ENCODE measurements around the gene SORCS2.

The SORCS2 gene

DNA sequence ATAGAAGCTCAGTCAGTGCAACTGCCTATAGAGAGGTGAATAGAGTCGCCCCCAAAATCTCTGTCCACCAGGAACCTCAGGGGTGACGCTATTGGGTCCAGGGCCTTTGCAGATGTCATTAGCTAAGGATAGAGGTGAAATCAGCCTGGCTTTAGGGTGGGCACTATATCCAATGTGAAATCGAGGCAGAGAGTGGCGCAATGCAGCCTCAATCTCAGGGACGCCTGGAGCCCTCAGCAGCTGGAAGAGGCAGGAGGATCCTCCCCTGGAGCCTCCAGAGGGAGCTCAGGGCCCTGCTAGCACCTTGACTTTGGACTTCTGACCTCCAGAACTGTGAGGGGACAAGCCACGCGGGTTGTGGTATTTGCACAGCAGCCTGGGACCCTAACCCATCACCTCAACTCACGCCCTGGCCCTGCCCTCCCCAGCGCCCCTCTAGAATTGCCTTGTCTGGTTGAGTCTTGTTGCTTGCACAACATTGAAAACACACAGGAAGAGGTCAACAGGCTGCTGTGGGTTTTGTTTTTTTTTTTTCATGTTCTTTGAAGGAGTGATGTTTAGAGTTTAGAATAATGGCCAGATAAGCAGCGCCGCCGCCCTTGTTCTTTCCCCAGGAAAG lies 331.8 kb downstream of the SORCS2 start:
- no peak for DNase-seq (ENCODE audit: low spot score)

DNA sequence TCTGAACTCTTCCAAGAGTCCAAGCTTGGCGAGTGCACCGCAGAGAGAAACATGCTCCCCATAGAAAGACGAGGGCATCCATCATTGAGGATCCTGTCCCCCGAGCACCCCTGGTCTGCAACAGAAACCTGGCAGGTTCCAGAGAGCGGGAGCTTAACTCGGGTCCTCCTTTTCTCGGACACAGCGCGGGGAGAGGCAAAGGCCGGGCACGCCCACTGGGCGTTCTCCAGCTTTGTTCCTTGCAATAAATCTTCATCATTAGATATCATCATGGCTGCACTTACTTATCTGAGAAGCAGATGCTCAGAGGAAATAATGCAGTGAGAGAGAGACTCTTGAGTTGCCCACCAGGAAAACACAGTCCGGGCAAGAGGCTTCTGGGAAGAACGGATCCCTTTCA lies 332.5 kb downstream of the SORCS2 start:
- no peak for DNase-seq (ENCODE audit: low spot score)
- TF ChIP-seq, protein P1, sequence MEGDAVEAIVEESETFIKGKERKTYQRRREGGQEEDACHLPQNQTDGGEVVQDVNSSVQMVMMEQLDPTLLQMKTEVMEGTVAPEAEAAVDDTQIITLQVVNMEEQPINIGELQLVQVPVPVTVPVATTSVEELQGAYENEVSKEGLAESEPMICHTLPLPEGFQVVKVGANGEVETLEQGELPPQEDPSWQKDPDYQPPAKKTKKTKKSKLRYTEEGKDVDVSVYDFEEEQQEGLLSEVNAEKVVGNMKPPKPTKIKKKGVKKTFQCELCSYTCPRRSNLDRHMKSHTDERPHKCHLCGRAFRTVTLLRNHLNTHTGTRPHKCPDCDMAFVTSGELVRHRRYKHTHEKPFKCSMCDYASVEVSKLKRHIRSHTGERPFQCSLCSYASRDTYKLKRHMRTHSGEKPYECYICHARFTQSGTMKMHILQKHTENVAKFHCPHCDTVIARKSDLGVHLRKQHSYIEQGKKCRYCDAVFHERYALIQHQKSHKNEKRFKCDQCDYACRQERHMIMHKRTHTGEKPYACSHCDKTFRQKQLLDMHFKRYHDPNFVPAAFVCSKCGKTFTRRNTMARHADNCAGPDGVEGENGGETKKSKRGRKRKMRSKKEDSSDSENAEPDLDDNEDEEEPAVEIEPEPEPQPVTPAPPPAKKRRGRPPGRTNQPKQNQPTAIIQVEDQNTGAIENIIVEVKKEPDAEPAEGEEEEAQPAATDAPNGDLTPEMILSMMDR (IDR thresholded peaks at IDR 0.05; ENCODE audit: extremely low read depth, missing control alignments) = no peak

More for the DNA sequence above, 331.8 kb downstream of the SORCS2 start:
- TF ChIP-seq, protein P1 (IDR thresholded peaks at IDR 0.05; ENCODE audit: extremely low read depth, missing control alignments) = no peak

DNA sequence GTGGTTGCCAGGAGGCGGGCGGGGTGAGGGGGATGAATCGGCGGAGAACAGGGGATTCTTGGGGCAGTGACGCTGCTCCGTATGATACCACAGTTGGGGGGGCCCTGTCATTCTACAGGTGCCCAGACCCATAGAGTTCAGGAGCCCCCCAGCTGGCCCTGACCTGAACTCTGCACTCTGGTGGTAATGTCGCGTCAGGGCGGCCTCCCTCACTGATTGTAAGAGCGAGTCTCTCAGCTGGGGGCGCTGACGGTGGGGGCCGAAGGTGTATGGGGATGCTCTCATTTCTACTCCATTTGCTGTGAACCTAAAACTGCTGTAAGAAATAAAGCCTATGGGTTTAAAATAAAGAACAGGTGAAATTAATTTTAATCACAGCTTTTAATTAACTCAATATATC lies 334.2 kb downstream of the SORCS2 start:
- TF ChIP-seq, protein P1 (IDR thresholded peaks at IDR 0.05; ENCODE audit: extremely low read depth, missing control alignments) = no peak
- no peak for DNase-seq (ENCODE audit: low spot score)

DNA sequence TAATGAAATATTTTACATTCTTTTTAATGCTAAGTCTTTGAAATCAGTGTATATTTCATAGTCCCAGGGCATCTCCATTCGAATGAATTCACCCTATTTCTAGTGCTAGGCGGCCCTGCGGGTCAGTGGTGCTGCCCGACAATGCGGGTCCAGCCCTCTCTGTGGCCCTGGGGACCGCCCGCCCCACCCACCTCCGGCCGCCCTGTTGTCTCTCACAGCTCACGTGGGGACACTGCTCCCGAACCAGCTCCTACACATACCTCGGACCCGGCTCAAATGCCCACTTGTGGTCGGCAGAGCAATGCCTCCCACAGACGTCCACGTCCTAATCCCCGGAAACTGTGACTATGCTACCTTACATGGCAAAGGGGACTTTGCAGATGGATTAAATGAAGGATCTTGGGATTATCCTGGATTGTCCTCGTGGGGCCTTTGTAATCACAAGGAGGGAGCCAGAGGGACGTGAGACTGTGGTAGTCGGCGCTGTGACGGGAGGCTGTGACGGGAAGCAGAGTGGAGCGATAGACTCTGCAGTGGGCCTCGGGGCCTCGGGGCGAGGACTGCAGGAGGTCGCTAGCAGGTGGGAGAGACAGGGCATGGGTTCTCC lies 334.7 kb downstream of the SORCS2 start:
- no peak for DNase-seq (ENCODE audit: low spot score)
- TF ChIP-seq, protein P1 (IDR thresholded peaks at IDR 0.05; ENCODE audit: extremely low read depth, missing control alignments) = no peak

DNA sequence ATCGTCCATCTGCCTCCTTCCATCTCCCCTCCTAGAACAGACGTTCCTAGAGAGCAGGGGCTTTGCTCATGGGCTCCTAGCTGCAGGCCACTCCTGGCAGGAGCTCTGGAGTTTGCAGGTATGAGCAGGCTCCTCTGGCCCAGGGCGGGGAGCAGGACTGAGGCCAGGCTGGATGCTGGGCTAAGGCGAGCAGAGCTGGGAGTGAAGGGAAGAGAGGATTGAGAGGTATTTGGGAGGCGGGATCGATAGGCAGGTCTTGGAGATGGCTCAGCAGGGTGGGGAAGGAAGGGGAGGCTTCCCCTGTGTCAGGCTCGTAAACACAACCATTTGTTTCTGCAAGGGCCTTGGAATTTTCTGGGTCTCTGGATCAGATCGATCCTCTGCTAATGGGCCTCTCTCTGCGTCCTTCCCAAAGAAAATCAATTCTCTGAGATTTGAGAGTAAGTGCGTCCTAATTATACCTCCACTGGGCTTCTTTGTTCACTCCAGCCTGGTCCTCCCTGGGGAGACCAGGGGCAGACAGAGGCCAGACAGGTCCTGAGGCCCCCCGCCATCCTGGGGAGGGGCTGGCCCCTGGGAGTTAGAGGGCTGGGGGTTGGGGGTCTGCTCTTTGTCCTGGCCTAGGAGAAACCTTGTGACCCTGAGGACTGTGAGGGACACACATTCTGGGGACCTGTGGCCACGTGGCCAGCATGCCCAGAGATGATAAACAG lies 337.2 kb downstream of the SORCS2 start:
- TF ChIP-seq, protein P1 (IDR thresholded peaks at IDR 0.05; ENCODE audit: extremely low read depth, missing control alignments) = no peak
- DNase-seq (ENCODE audit: low spot score) = no peak

DNA sequence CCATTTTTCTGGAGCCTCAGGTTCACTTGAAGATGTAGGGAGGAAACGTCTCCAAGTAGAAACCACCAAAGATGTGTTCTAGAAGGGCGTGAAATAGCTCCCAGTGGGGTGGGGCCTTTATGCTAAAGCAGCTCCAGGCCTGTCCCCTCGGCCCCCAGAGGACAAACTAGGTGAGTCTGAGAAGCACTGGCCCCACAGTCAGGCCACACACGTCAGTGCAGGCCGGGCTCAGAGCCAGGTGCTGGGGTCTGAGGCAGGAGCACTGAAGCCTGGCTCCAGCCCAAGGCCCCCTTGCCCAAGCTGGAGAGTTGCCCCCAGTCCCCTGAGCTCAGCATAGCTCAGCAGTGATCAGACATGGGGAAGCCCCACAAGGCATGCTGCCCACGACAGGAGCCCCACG lies 337.7 kb downstream of the SORCS2 start:
- TF ChIP-seq, protein P1 (IDR thresholded peaks at IDR 0.05; ENCODE audit: extremely low read depth, missing control alignments) = no peak
- DNase-seq (ENCODE audit: low spot score) = no peak

DNA sequence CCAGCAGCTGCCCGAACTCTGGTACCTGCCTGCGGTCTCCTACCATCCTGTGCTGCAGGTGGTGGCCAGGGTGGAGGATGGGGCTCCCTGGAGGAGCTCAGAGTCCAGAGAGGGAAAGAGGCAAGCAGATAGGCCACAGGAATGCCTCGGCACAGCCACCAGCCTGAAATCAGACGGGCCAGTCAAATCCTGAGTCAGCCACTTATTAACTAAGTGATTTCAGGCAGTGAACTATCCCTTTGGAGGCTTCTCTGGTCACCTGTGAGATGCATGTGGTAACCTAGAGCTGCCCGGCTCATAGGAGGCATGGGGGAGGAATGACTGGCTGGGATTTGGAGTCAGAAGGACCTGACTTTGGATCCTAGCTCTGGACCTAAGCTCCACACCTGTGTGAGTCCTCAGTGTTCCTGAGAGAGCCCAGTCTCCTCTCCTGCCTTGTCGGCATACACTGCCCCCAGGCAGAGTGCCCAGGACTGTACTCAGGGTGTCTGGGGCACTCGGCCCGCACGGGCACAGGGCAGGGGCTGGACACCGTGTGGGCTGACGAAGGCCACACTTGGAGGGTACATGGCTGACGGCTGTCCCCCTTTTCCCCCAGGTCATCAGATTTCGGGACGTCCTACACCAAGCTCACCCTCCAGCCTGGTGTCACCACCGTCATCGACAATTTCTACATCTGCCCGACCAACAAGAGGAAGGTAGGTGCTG lies 338.7 kb downstream of the SORCS2 start:
- TF ChIP-seq, protein P1 (IDR thresholded peaks at IDR 0.05; ENCODE audit: extremely low read depth, missing control alignments) = no peak
- no peak for DNase-seq (ENCODE audit: low spot score)

Data from GM20000 (cell line).